Measurements from ENCODE around the gene RASGRP2.

- no peak for TF ChIP-seq POLR2A (IDR thresholded peaks at IDR 0.05; ENCODE audit: low read depth)
- no peak for TF ChIP-seq CTCF (IDR thresholded peaks at IDR 0.05)
- no peak for TF ChIP-seq EP300 (IDR thresholded peaks at IDR 0.05)
- TF ChIP-seq POLR2AphosphoS5 (IDR thresholded peaks at IDR 0.05): no peak
These were observed 49.8 kb downstream of the RASGRP2 start for GRCh38 chr11:64694026-64694755.

All from esophagus muscularis mucosa (tissue), 4 donors.